Epithelial cell of proximal tubule (primary cell): ENCODE measurements around the gene CACNB2. TPM values are rescaled to one million over a fixed set of nuclear protein-coding genes. Genes with fewer than 3 reads are reported as not detected.
A peak's percentile ranks its signal among the peaks of the same experiment; 100 is the strongest.

Source experiments
- DNase-seq: peaks from one replicate; pipeline ENCODE4 v3.0.0-alpha.2; 2011; ENCODE audit warnings: low read depth
- H3K4me3 ChIP-seq: 2 replicates; pipeline ENCODE4 v1.5.1; 2011; ENCODE audit warnings: low read depth, mild to moderate bottlenecking, low read length
- total RNA-seq: library from RNA; depleted of rRNA; stranded (reverse); fragments of >200 nt; gene quantifications from 2 replicates; pipeline ENCODE4 v1.2.3, GENCODE V29; 2015
- TF ChIP-seq, protein P1 (sequence below): conservative IDR thresholded peaks from 2 replicates; pipeline ENCODE4 v1.5.1; 2012; ENCODE audit warnings: low read depth, mild to moderate bottlenecking, low read length

The CACNB2 gene
- total RNA-seq, 1 donor from 2014 or later: not detected

DNA sequence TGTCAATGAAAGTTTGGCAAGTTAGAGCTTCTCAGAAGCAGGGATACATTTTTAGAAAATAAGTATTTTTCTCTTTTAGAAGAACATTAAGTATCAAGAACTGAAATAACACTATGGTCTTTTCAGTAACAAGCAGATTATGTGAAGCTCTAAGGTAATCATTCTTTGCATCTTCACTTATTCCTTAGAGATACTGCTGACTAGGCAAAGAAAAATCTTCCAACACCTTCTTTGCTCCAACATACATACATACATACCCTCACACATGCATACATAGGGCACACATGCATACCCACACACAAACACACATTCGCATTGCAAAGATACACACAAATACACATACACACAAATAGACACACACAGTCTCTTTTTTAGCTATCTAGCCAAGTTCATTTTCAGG is 37.8 kb upstream of the CACNB2 start:
- no peak overlapping the region for H3K4me3 ChIP-seq
- DNase-seq: no peak
- TF ChIP-seq, protein P1, sequence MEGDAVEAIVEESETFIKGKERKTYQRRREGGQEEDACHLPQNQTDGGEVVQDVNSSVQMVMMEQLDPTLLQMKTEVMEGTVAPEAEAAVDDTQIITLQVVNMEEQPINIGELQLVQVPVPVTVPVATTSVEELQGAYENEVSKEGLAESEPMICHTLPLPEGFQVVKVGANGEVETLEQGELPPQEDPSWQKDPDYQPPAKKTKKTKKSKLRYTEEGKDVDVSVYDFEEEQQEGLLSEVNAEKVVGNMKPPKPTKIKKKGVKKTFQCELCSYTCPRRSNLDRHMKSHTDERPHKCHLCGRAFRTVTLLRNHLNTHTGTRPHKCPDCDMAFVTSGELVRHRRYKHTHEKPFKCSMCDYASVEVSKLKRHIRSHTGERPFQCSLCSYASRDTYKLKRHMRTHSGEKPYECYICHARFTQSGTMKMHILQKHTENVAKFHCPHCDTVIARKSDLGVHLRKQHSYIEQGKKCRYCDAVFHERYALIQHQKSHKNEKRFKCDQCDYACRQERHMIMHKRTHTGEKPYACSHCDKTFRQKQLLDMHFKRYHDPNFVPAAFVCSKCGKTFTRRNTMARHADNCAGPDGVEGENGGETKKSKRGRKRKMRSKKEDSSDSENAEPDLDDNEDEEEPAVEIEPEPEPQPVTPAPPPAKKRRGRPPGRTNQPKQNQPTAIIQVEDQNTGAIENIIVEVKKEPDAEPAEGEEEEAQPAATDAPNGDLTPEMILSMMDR: no peak

DNA sequence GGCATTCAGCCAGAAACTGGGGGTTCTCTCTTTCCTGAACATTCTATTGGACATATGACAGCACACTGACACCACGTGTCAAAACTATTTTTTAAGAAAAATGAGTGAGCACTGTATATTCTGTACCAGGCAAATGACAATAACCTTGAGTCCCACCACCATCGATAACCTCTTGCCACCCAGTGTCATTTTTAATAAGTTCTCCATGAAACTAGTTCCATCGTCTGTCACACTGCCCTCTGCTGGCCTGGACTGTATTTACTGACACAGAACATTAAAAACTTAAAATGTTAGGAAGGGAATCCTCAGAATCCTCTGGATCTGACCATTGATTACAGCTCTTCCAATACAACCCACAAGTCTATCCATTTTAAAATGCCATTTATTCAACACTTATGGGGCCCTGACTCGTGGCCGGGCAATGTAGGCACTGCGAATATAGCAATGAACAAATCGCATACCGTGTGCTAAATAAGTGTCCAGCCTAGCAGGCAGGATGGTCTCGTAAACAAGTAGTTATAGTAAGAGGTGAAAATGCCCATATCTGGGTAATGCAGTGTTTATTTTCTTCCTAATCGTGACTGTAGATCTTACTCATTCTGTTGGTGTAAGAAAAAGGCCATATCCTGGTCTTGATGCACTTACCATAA is 35.9 kb upstream of the CACNB2 start:
- TF ChIP-seq, protein P1: peak; percentile 74
- DNase-seq: no peak
- no peak overlapping the region for H3K4me3 ChIP-seq

DNA sequence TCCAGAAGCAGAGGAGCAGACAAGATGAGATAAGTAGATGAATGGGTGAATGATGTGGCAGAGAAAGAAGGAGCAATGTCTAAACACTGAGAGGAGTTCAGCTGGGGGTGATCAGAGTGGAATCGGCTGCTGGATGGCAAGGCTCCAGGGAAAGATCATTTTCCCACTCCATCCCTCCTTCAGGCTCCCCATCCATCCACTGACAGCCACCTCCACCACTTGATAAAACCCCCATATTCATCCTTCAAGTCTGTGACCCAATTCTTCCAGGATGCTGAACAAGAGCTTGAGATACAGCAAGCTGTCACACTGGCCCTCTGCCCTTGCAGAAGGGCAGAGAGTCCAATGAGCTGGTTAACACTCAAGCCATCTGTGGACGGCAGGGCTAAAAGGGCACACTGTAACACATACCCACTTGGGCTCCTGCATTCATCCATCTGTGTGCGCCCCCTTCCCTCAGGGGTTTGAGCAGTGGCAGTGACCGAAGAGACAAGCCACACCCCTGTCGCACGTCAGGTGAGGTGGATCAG is 30.8 kb upstream of the CACNB2 start:
- no peak for DNase-seq
- no peak overlapping the region for H3K4me3 ChIP-seq
- TF ChIP-seq, protein P1: no peak

DNA sequence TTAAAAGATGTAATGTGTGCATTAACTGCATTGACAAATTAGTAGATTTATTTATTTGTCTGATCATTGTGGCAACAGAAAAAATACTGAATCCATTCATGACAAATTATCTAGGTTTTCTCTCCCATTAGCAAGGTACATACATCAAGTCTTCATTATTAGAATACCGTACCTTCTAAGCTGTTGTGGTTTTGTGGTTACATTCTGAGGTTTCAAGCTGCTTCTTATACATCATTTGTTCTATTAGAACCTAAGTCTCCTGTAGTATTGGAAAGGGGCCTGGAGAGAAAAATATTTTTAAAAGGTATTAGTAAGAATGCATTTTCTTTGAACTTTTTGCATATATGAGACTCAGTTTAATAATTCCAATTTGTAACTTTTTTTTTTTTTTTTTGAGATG is 26.3 kb upstream of the CACNB2 start:
- TF ChIP-seq, protein P1: no peak
- DNase-seq: no peak
- no peak overlapping the region for H3K4me3 ChIP-seq

DNA sequence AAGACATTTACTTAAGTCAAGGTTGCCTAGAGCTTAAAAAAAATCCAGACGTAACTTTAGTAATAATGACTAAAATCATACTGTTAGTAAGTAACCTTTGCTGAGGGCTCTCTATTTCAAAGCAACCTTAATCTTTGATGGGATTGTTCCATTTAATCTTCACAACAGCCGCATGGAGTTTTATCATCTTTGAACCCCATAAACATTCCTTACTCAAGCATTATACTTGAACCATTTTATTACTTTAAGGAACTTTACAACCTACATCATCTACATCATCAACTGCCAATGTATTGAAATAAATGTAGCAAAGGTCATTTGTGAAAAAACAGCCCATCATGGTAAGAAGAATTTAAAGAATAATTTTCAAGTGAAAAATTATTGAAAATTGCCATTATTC is 22.9 kb upstream of the CACNB2 start:
- no peak overlapping the region for H3K4me3 ChIP-seq
- DNase-seq: no peak
- TF ChIP-seq, protein P1: no peak

DNA sequence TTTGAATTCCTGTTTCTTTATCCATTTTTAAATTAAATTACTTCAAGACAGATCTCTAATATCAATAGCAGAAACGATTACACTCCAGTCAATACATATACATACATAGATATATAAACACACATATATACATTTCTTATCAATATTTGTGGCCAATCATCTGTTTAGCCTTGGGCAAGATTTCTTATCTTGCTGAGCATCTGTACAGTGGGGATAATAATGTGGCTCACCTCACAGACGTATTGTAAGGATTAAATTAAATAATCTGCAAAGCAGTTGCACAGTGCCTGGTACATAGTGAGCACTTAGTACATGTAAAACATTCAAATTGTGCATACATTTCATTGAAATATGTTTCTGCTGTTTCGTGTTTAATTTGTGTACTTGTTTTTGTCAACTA is 17.5 kb upstream of the CACNB2 start:
- no peak overlapping the region for H3K4me3 ChIP-seq
- TF ChIP-seq, protein P1: no peak
- no peak for DNase-seq

DNA sequence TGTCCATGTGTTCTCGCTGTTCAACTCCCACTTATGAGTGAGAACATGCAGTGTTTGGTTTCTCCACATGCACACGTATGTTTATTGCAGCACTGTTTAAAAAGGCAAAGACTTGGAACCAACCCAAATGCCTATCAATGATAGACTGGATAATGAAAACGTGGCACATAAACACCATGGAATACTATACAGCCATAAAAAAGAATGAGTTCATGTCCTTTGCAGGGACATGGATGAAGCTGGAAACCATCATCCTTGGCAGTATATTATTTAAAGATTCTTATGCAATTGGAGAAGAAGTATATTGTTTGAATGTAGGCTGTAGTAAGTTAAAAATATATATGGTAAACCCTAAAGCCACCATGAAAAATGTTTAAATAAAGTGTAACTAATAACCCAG is 7.2 kb upstream of the CACNB2 start:
- H3K4me3 ChIP-seq: no peak overlapping the region
- DNase-seq: no peak
- TF ChIP-seq, protein P1: no peak
